Skeletal muscle tissue (tissue), 4 donors: ENCODE results near the gene FGFR1OP2. TPM values are rescaled to one million over a fixed set of nuclear protein-coding genes. Genes with fewer than 3 reads are reported as not detected.

Experiments
- H3K27ac ChIP-seq: one replicate; pipeline ENCODE4 v1.7.0; 2013; ENCODE audit warnings: mild to moderate bottlenecking, low read depth, low read length, inconsistent platforms
- H3K27me3 ChIP-seq, 3 donors: one replicate each; pipeline ENCODE4 v1.7.0; 2013; ENCODE audit warnings: low read length in 3 of 3; ENCODE audit not compliant: control insufficient read depth in 3 of 3, insufficient read depth in 3 of 3
- H3K36me3 ChIP-seq, 3 donors: one replicate each; pipeline ENCODE4 v1.7.0; 2013; ENCODE audit warnings: low read length in 3 of 3; ENCODE audit not compliant: control insufficient read depth in 3 of 3, insufficient read depth in 3 of 3
- H3K4me1 ChIP-seq, 3 donors: one replicate each; pipeline ENCODE4 v1.7.0; 2013; ENCODE audit warnings: low read length in 3 of 3, mild to moderate bottlenecking in 3 of 3; ENCODE audit not compliant: control insufficient read depth in 3 of 3, insufficient read depth in 3 of 3
- H3K4me3 ChIP-seq, 3 donors: one replicate each; pipeline ENCODE4 v1.7.0; 2013; ENCODE audit warnings: low read length in 3 of 3
- H3K9ac ChIP-seq, 3 donors: one replicate each; pipeline ENCODE4 v1.7.0; 2013; ENCODE audit warnings: low read length in 3 of 3, mild to moderate bottlenecking in 3 of 3, moderate library complexity in 2 of 3, low read depth in 1 of 3
- H3K9me3 ChIP-seq, 3 donors: one replicate each; pipeline ENCODE4 v1.7.0; 2013; ENCODE audit warnings: low read length in 3 of 3; ENCODE audit not compliant: control insufficient read depth in 3 of 3
- total RNA-seq: library from RNA; depleted of rRNA; stranded (reverse); fragments of >200 nt; gene quantifications from one replicate; pipeline ENCODE4 v1.2.3, GENCODE V29; 2014
- donor health status: Osteomylitis.

FGFR1OP2 gene
- total RNA-seq, 1 donor from 2014 or later = 23.5 TPM

DNA sequence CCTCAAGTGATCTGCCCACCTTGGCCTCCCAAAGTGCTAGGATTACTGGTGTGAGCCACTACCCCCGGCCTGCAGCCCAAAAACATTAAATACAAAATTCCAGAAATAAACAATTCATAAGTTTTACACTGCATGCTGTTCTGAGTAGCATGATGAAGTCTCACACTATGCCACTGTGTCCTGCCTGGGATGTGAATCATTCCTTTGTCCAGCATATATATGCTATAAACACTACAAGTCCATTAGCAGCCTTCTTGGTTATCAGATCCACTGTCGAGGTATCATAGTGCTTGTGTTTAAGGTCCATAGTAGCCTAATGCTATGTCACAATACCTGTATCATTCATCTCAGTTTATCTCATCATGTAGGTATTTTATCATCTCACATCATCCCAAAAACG lies 16.4 kb upstream of the FGFR1OP2 start:
- Histone ChIP-seq H3K27ac (no peak overlapping the region), H3K4me3 (no peak overlapping the region), H3K9ac (no peak overlapping the region), H3K36me3 (peaks cover 8 to 38% (median 24%) of the 10 kb centered on the region in 3 donors), H3K9me3 (no peaks in the 10 kb centered on the region), H3K27me3 (no peaks in the 10 kb centered on the region), H3K4me1 (no peaks in the 10 kb centered on the region)

DNA sequence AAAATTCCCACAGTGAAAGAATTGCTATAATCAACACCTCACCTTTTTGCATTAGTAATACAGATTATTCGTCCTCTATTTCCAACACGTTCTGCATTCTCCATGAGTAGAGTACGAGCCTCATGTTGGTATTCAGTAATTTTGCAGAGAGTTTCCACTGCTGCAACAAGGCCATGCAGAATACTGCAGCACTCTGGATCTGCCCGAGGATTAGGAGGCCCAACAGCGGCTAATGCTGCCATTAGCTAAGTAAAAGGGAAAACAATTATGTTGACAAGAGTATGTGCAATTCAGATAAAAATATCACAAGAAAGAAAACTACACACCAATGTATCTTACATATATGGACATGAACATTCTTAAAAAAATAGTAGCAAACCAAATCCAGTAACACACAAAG lies 9.6 kb upstream of the FGFR1OP2 start:
- H3K27me3 ChIP-seq = no peaks in the 10 kb centered on the region
- no peak overlapping the region for H3K4me3 ChIP-seq
- no peaks in the 10 kb centered on the region for H3K4me1 ChIP-seq
- peaks cover 8 to 28% (median 28%) of the 10 kb centered on the region in 3 donors for H3K36me3 ChIP-seq
- H3K9ac ChIP-seq = no peak overlapping the region
- no peaks in the 10 kb centered on the region for H3K9me3 ChIP-seq
- no peak overlapping the region for H3K27ac ChIP-seq

DNA sequence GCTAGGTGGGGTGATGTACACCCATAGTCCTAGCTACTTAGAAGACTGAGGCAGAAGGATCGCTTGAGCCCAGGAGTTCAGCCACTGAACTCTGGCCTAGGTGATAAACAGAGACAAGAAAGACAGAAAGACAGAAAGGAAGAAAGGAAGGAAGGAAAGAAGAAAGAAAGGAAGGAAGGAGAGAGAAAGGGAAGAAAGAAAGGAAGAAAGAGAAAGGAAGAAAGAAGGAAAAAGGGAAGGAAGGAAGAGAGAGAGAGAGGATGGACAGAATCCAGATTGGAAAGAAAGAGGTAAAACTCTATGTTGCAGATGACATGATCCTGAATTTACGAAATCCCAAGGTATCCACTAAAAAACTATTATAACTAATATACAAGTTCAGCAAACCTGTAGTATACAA lies 8.7 kb upstream of the FGFR1OP2 start:
- H3K36me3 ChIP-seq = peaks cover 8 to 28% (median 26%) of the 10 kb centered on the region in 3 donors
- no peaks in the 10 kb centered on the region for H3K9me3 ChIP-seq
- no peak overlapping the region for H3K27ac ChIP-seq
- no peak overlapping the region for H3K9ac ChIP-seq
- no peaks in the 10 kb centered on the region for H3K4me1 ChIP-seq
- no peak overlapping the region for H3K4me3 ChIP-seq
- H3K27me3 ChIP-seq = no peaks in the 10 kb centered on the region

DNA sequence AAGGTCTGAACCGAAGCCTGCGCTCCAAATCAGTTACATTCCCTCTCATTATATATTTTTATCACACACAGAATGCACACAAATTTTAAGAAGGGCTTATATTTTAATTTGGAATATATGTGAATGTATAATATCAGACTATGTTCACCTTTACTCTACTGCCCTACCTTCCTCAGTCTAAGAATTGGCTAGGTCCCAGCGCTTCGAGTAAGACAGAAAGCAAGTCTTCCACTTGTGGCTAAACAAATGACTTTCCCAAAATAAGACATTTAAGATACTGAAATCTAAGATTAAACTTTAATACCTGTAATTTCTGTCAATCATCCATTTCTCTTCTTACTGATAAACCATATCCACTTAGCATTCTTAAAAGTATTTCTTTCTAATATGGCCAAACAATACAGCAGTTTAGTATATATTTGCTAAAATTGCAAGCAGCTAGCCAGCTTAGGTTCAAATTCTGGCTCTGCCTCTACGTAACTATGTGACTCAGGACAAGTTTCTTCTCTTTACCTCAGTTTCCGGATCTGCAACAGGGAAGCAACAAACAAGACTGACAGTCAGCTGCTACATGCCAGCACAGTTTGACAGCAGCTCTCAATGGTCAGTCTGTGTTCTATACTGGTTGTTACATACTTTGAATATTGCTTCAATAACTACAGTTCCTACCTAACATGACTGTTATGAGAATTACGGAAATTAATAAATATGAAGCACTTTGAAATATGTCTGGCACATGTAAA lies 2.5 kb upstream of the FGFR1OP2 start:
- Histone ChIP-seq H3K9me3 (no peaks in the 10 kb centered on the region), H3K36me3 (peaks cover 0 to 8% (median 4%) of the 10 kb centered on the region in 3 donors), H3K4me1 (peaks cover 17 to 40% (median 20%) of the 10 kb centered on the region in 3 donors), H3K4me3 (no peak overlapping the region), H3K27me3 (no peaks in the 10 kb centered on the region), H3K27ac (no peak overlapping the region), H3K9ac (no peak overlapping the region)

DNA sequence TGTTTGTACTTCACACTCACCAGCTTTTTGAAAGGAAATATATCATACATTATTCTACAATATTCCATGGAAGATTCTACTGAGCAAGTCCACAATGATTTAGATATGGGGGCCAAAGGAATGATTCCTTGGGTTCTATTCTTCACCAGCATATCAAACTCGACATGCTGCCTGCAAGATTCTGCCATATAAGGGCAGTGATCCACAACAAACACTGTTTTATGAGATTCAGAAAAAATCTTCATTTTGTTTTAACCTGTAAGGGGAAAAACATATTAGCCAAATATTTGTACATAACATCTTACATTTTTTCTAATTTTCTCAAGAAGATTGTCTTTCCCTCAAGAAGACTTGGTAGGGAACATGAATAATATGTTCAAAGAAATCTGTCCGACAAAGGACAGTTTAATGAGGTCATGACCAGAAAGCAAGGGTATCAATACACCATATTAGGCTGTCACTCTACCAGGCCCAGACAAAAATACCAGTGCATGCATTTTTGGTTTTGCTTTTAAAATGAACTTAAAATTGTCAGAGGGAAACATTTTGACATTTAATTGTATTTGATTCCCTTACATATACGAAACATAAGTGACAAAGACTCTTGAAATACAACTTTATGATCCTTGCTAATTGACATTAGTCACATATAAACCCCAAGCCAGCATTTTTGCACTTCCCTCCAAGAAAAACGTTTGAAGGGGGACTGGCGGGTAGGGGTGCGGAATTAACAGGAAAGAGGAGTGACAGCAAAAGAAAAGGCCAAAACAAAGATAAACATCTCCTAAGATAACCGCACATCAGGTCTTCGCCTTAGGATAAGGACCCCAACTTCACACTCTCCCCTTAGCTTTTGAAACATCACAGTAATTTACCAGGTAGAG lies 1.5 kb upstream of the FGFR1OP2 start:
- H3K4me1 ChIP-seq = peaks cover 17 to 40% (median 20%) of the 10 kb centered on the region in 3 donors
- peak overlapping the region; percentile 93 for H3K27ac ChIP-seq

DNA sequence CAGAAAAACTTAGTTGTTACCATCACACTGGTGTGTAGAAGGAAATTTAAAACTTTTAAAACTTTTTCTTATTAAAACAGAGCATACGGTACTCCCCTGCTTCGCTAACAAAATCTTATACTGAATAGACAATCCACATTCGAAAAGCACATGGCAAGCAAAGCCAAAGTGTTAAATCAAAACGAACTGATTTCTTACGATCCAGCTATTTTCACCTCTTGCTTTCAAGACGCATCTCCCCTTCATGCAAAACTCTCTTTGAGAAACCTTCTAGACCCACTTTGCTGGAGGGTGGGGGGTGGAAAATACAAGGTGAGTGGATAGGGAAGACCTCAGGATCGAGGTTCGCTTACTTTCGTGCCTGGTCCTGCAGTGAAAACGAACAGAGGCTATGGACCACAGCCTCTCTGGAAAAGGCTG lies 817 bp upstream of the FGFR1OP2 start:
- peaks cover 17 to 40% (median 20%) of the 10 kb centered on the region in 3 donors for H3K4me1 ChIP-seq
- peaks cover 0 to 3% (median 2%) of the 10 kb centered on the region in 3 donors for H3K36me3 ChIP-seq
- peak overlapping the region; percentile 92 to 99 (median 97) for H3K4me3 ChIP-seq
- H3K9ac ChIP-seq = peak overlapping the region; percentile 90 to 96 (median 95)
- no peaks in the 10 kb centered on the region for H3K9me3 ChIP-seq
- H3K27ac ChIP-seq = peak overlapping the region; percentile 93
- no peaks in the 10 kb centered on the region for H3K27me3 ChIP-seq

More for the DNA sequence above, 1.5 kb upstream of the FGFR1OP2 start:
- peaks cover 0 to 8% (median 4%) of the 10 kb centered on the region in 3 donors for H3K36me3 ChIP-seq
- H3K4me3 ChIP-seq = peak overlapping the region; percentile 92 to 99 (median 97)
- H3K27me3 ChIP-seq = no peaks in the 10 kb centered on the region
- peak overlapping the region; percentile 90 to 96 (median 95) for H3K9ac ChIP-seq
- H3K9me3 ChIP-seq = no peaks in the 10 kb centered on the region

DNA sequence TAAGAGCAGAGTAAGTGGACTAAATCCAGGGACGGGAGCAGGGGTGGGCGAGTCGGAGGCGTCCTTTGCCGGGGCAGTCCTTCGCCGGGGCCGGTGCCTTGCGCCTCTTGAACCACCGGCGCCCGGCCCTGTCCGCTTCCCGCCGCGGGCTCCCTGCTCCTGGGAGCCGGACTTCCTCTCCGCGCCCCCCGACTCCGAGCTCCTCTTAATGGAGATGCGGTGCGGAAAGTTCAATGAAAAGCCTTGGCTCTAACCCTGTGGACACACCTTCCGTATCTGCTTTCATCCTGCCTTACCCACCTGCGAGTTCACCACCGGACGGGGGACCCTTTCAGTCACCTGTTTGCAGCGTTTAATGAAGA lies 412 bp downstream of the FGFR1OP2 start:
- H3K36me3 ChIP-seq = no peaks in the 10 kb centered on the region
- peak overlapping the region; percentile 95 to 98 (median 96) for H3K9ac ChIP-seq
- no peaks in the 10 kb centered on the region for H3K27me3 ChIP-seq
- H3K4me3 ChIP-seq = peak overlapping the region; percentile 92 to 99 (median 97)
- H3K9me3 ChIP-seq = no peaks in the 10 kb centered on the region
- peaks cover 17 to 40% (median 20%) of the 10 kb centered on the region in 3 donors for H3K4me1 ChIP-seq
- H3K27ac ChIP-seq = peak overlapping the region; percentile 93

DNA sequence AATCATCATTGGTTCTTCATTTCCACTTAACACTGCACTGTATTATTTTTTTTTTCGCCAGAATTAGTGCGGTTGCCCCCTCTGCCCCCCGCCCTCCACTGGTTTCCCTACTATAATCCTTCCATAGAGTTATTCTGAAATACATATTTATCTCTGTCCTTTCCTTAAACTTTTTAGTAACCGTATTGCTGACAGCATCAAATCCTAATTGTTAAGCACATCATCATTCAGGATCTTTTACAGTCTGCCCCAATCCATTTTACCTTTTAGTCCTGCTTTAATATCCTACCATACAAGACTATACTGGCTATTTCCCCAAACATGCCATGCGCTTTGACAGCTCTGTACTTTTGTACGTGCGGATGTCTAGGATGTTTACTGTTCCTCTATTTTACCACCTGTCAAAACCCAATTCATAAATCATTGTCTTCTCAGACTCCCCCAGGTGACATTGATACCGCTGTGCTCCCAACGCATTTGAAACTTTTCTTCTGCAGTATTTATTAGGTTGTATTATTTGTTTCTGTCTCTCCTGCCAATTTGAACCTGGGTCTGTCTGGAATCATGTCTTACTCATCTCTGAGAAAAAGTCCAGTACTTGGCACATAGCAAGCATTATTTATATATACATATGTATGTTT lies 1.0 kb downstream of the FGFR1OP2 start:
- H3K9me3 ChIP-seq = no peaks in the 10 kb centered on the region
- peak overlapping the region; percentile 92 to 99 (median 97) for H3K4me3 ChIP-seq
- H3K27me3 ChIP-seq = no peaks in the 10 kb centered on the region
- no peaks in the 10 kb centered on the region for H3K36me3 ChIP-seq
- peaks cover 17 to 40% (median 20%) of the 10 kb centered on the region in 3 donors for H3K4me1 ChIP-seq
- H3K27ac ChIP-seq = peak overlapping the region; percentile 93
- H3K9ac ChIP-seq = peak overlapping the region; percentile 95 to 98 (median 96)

DNA sequence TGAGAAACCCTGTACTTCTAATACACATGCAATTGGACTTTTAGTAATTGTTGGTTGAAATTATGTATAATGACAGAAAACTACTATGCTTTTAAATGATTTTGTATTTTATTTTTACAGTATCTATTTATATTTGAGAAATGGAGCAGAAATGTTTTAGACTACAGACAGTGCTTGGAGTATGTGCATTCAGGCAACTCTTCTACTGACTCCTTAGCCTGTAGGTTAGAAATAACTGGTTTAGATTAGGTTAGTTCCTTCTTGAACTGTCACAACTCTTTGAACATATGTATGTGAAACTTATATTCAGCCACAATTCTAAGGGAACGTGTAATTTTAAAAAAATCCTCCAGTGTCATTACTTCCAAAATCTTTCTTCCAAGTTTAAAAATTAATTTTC lies 1.7 kb downstream of the FGFR1OP2 start:
- Histone ChIP-seq H3K27me3 (no peaks in the 10 kb centered on the region), H3K9ac (peak overlapping the region in 2 of 3 donors; percentile 95 to 96), H3K9me3 (no peaks in the 10 kb centered on the region), H3K4me1 (peaks cover 14 to 37% (median 20%) of the 10 kb centered on the region in 3 donors), H3K27ac (peak overlapping the region; percentile 93), H3K4me3 (peak overlapping the region in 2 of 3 donors; percentile 97 to 99), H3K36me3 (no peaks in the 10 kb centered on the region)
